ENCODE data around the gene PPM1D. TPM values are rescaled to one million over a fixed set of nuclear protein-coding genes. Genes with fewer than 3 reads are reported as not detected.

PPM1D gene
- total and polyA plus RNA-seq, 8 donors: 2.2 to 42.0 (median 5.3) TPM

GRCh38 chr17:60557805-60558204 lies 42.2 kb upstream of the PPM1D start:
- no peaks in the 10 kb centered on the region for H3K27me3 ChIP-seq
- 70 to 89% (median 83%) methylated on average over 2 of the region's 2 CpGs for WGBS, 5 donors
- H3K27ac ChIP-seq: no peak overlapping the region
- DNase-seq: no peak
- H3K36me3 ChIP-seq: no peaks in the 10 kb centered on the region
- TF ChIP-seq, protein P1, sequence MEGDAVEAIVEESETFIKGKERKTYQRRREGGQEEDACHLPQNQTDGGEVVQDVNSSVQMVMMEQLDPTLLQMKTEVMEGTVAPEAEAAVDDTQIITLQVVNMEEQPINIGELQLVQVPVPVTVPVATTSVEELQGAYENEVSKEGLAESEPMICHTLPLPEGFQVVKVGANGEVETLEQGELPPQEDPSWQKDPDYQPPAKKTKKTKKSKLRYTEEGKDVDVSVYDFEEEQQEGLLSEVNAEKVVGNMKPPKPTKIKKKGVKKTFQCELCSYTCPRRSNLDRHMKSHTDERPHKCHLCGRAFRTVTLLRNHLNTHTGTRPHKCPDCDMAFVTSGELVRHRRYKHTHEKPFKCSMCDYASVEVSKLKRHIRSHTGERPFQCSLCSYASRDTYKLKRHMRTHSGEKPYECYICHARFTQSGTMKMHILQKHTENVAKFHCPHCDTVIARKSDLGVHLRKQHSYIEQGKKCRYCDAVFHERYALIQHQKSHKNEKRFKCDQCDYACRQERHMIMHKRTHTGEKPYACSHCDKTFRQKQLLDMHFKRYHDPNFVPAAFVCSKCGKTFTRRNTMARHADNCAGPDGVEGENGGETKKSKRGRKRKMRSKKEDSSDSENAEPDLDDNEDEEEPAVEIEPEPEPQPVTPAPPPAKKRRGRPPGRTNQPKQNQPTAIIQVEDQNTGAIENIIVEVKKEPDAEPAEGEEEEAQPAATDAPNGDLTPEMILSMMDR (IDR thresholded peaks at IDR 0.05): no peak
- TF ChIP-seq EP300 (IDR thresholded peaks at IDR 0.05): no peak
- no peak for TF ChIP-seq POLR2A (IDR thresholded peaks at IDR 0.05)
- H3K9me3 ChIP-seq: peaks cover 0 to 7% (median 2%) of the 10 kb centered on the region in 4 donors
- no peak overlapping the region for H3K4me3 ChIP-seq
- peaks cover 0 to 8% (median 0%) of the 10 kb centered on the region in 4 donors for H3K4me1 ChIP-seq
- intact Hi-C loops (cut with DNase I; ENCODE audit: low total_unique reads): no loop called here

GRCh38 chr17:60559659-60559994 lies 40.4 kb upstream of the PPM1D start:
- Histone ChIP-seq H3K27me3 (no peaks in the 10 kb centered on the region), H3K27ac (peak overlapping the region in 3 of 5 donors; percentile 57 to 74 (median 65)), H3K9me3 (peaks cover 0 to 7% (median 0%) of the 10 kb centered on the region in 4 donors), H3K4me3 (peak overlapping the region in 2 of 4 donors; percentile 31 to 33), H3K4me1 (peaks cover 0 to 7% (median 0%) of the 10 kb centered on the region in 4 donors), H3K36me3 (no peaks in the 10 kb centered on the region)
- no peak for DNase-seq
- intact Hi-C loops (cut with DNase I; ENCODE audit: low total_unique reads): no loop called here
- WGBS, 5 donors: 37 to 67% (median 59%) methylated on average over 8 of the region's 8 CpGs
- no peak for TF ChIP-seq POLR2AphosphoS5 (IDR thresholded peaks at IDR 0.05)
- TF ChIP-seq, protein P1 (IDR thresholded peaks at IDR 0.05): no peak
- no peak for TF ChIP-seq EP300 (IDR thresholded peaks at IDR 0.05)
- TF ChIP-seq POLR2A (IDR thresholded peaks at IDR 0.05): no peak

GRCh38 chr17:60559995-60560859 lies 39.8 kb upstream of the PPM1D start:
- H3K36me3 ChIP-seq: no peaks in the 10 kb centered on the region
- intact Hi-C loops (cut with DNase I; ENCODE audit: low total_unique reads): no loop called here
- H3K4me1 ChIP-seq: peaks cover 0 to under 1% (median 0%) of the 10 kb centered on the region in 4 donors
- no peaks in the 10 kb centered on the region for H3K27me3 ChIP-seq
- peaks cover 0 to 7% (median 0%) of the 10 kb centered on the region in 4 donors for H3K9me3 ChIP-seq
- TF ChIP-seq POLR2AphosphoS5 (IDR thresholded peaks at IDR 0.05) (peak in 2 of 3 donors; percentile 33 to 56), POLR2A (IDR thresholded peaks at IDR 0.05) (no peak)
- H3K27ac ChIP-seq: peak overlapping the region in 3 of 5 donors; percentile 57 to 74 (median 65)
- H3K4me3 ChIP-seq: peak overlapping the region in 2 of 4 donors; percentile 31 to 33
- peak in 1 of 2 donors; percentile 69 for DNase-seq
- WGBS, 5 donors: 61 to 83% (median 72%) methylated on average over 25 to 26 of the region's 26 CpGs

DNA sequence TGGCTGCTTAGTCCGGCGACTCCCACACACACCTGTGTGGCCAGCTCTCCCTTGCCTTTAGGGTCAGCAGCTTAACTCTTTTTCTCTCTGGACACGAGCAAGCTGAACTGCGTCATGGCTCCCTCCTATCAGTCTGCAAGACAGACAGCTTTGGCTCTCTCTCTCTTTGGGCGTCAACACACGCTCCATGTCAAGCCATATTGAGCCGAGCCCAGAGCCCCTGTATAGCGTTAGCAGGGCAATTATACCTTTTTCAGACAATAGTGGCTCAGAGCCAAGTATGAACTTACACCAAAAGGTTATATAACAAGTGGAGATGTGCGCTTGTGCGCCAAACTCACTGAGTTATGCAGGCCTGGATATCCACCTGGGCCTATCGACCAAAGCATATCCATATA lies 39.1 kb upstream of the PPM1D start:
- peaks cover 0 to 7% (median 0%) of the 10 kb centered on the region in 4 donors for H3K9me3 ChIP-seq
- no peak for DNase-seq
- no peaks in the 10 kb centered on the region for H3K4me1 ChIP-seq
- H3K36me3 ChIP-seq: no peaks in the 10 kb centered on the region
- WGBS, 5 donors: 84 to 93% (median 88%) methylated on average over 11 of the region's 11 CpGs
- intact Hi-C loops (cut with DNase I; ENCODE audit: low total_unique reads): no loop called here
- no peak overlapping the region for H3K4me3 ChIP-seq
- TF ChIP-seq EP300 (IDR thresholded peaks at IDR 0.05): no peak
- TF ChIP-seq, protein P1 (IDR thresholded peaks at IDR 0.05): no peak
- no peak for TF ChIP-seq POLR2AphosphoS5 (IDR thresholded peaks at IDR 0.05)
- H3K27me3 ChIP-seq: no peaks in the 10 kb centered on the region
- peak overlapping the region in 1 of 5 donors; percentile 74 for H3K27ac ChIP-seq

GRCh38 chr17:60562421-60562820 lies 37.6 kb upstream of the PPM1D start:
- Histone ChIP-seq H3K27ac (no peak overlapping the region), H3K36me3 (no peaks in the 10 kb centered on the region), H3K4me3 (no peak overlapping the region), H3K9me3 (peaks cover 0 to 7% (median 0%) of the 10 kb centered on the region in 4 donors), H3K27me3 (no peaks in the 10 kb centered on the region), H3K4me1 (no peaks in the 10 kb centered on the region)
- DNase-seq: no peak
- TF ChIP-seq EP300 (IDR thresholded peaks at IDR 0.05) (no peak), POLR2A (IDR thresholded peaks at IDR 0.05) (no peak), POLR2AphosphoS5 (IDR thresholded peaks at IDR 0.05) (no peak)
- TF ChIP-seq, protein P1 (IDR thresholded peaks at IDR 0.05): no peak
- intact Hi-C loops (cut with DNase I; ENCODE audit: low total_unique reads): no loop called here
- WGBS, 5 donors: 42 to 68% (median 53%) methylated on average over 3 of the region's 3 CpGs
